Measurements from ENCODE around the gene FBXL15.

GRCh38 chr10:102409604-102410428, 10.8 kb upstream of the FBXL15 start:
- TF ChIP-seq RAD21 (CRISPR knock-in tag; IDR thresholded peaks at IDR 0.05): no peak
- TF ChIP-seq KDM1A (CRISPR knock-in tag; IDR thresholded peaks at IDR 0.05): no peak
- no peak for TF ChIP-seq CTCF (CRISPR knock-in tag; IDR thresholded peaks at IDR 0.05)
- TF ChIP-seq RELA (CRISPR knock-in tag; IDR thresholded peaks at IDR 0.05): no peak
- TF ChIP-seq TP53 (CRISPR knock-in tag; conservative IDR thresholded peaks at IDR 0.05): no peak
- TF ChIP-seq STAT6 (CRISPR knock-in tag; IDR thresholded peaks at IDR 0.05; ENCODE audit: borderline replicate concordance): no peak
- TF ChIP-seq MAFF (IDR thresholded peaks at IDR 0.05; ENCODE audit: low read depth, low read length): no peak
- no peak for TF ChIP-seq RBFOX2 (IDR thresholded peaks at IDR 0.05; ENCODE audit: low read depth, low read length)
- TF ChIP-seq HIVEP1 (CRISPR knock-in tag; IDR thresholded peaks at IDR 0.05): no peak

Data from HepG2 (cell line).